Transverse colon (tissue), 4 donors: ENCODE measurements around the gene SYNE2. TPM values are rescaled to one million over a fixed set of nuclear protein-coding genes. Genes with fewer than 3 reads are reported as not detected.

Experiments used
- DNase-seq: peaks from one replicate; pipeline ENCODE4 v3.0.0-alpha.2; 2019
- H3K27ac ChIP-seq, 4 donors: fragments of 200-600 bp; sonication (generic); 2 replicates each; pipeline ENCODE4 v1.5.1; 2016 to 2018; ENCODE audit warnings: inconsistent platforms in 4 of 4
- H3K27me3 ChIP-seq: fragments of 200-600 bp; sonication (generic); 2 replicates; pipeline ENCODE4 v1.5.1; 2017; ENCODE audit warnings: inconsistent platforms
- H3K36me3 ChIP-seq, 4 donors: fragments of 200-600 bp; sonication (generic); 2 replicates each; pipeline ENCODE4 v1.5.1; 2017 to 2019; ENCODE audit warnings: inconsistent platforms in 4 of 4
- H3K4me1 ChIP-seq, 4 donors: fragments of 200-600 bp; sonication (generic); 2 replicates each; pipeline ENCODE4 v1.5.1; 2017 to 2020; ENCODE audit warnings: inconsistent platforms in 4 of 4
- H3K4me3 ChIP-seq, 4 donors: fragments of 200-600 bp; sonication (generic); 1 replicate in 1 of 4; 2 replicates in 3 of 4; pipeline versions ENCODE4 v1.5.1 to v1.6.1; 2017 to 2019; ENCODE audit warnings: inconsistent platforms in 4 of 4
- H3K9me3 ChIP-seq, 2 donors: fragments of 200-600 bp; sonication (generic); 2 replicates each; pipeline ENCODE4 v1.5.1; 2017 to 2019; ENCODE audit warnings: inconsistent platforms in 2 of 2
- EP300 ChIP-seq: sonication (generic); formaldehyde crosslinking; IDR thresholded peaks from one replicate; pipeline ENCODE4 v1.6.1; 2017; ENCODE audit warnings: antibody characterized with exemption, low read depth
- POLR2A ChIP-seq: fragments of 450-650 bp; IDR thresholded peaks from one replicate; pipeline ENCODE4 v1.6.1; 2016; ENCODE audit warnings: antibody characterized with exemption, mild to moderate bottlenecking, moderate library complexity
- POLR2AphosphoS5 ChIP-seq, 3 donors: sonication (generic); formaldehyde crosslinking; IDR thresholded peaks; one replicate each; pipeline ENCODE4 v1.6.1; 2016; ENCODE audit warnings: antibody characterized with exemption in 3 of 3
- WGBS, 2 donors: methylation state at CpG; one replicate each; pipeline ENCODE4 v1.1.5; 2018; ENCODE audit warnings: low coverage in 1 of 2; 5-methylcytosine and 5-hydroxymethylcytosine counted together
- in situ Hi-C, 4 donors: fragments of 200-750 bp; cut with MboI; loops; one replicate each; pipeline versions ENCODE4 v1.15.0 to v1.15.1; 2017; ENCODE audit warnings: low sequenced_read_pairs in 3 of 4, low pct_ligation_motif_present in 1 of 4, low pct_unique_long_range_greater_than_20kb in 1 of 4
- intact Hi-C: fragments of 100-400 bp; cut with DNase I; formaldehyde crosslinking; loops from one replicate; pipeline ENCODE4 v1.15.1; 2023; ENCODE audit warnings: low total_unique reads
- total RNA-seq, 4 donors: library from RNA; depleted of rRNA; stranded (reverse); fragments of >200 nt; gene quantifications; one replicate each; pipeline ENCODE4 v1.1.0, GENCODE V29; 2016
- TF ChIP-seq, protein P1 (sequence below), 5 experiments: fragments of 200-600 bp in 3 of 5; fragments of 450-650 bp in 2 of 5; sonication (generic) in 3 of 5; IDR thresholded peaks; 1 replicate in 2 of 5; 2 replicates in 3 of 5; pipeline ENCODE4 v1.5.1; 2016 to 2017; ENCODE audit warnings: antibody characterized with exemption in 5 of 5, inconsistent platforms in 3 of 5, mild to moderate bottlenecking in 2 of 5, moderate library complexity in 1 of 5

Gene SYNE2
- total RNA-seq, 4 donors from 2014 or later: 242 to 491 (median 304) TPM

- intact Hi-C loops: no loop called here
- TF ChIP-seq POLR2AphosphoS5 (IDR thresholded peaks at IDR 0.05) (no peak), EP300 (no peak), POLR2A (no peak)
- TF ChIP-seq, protein P1, sequence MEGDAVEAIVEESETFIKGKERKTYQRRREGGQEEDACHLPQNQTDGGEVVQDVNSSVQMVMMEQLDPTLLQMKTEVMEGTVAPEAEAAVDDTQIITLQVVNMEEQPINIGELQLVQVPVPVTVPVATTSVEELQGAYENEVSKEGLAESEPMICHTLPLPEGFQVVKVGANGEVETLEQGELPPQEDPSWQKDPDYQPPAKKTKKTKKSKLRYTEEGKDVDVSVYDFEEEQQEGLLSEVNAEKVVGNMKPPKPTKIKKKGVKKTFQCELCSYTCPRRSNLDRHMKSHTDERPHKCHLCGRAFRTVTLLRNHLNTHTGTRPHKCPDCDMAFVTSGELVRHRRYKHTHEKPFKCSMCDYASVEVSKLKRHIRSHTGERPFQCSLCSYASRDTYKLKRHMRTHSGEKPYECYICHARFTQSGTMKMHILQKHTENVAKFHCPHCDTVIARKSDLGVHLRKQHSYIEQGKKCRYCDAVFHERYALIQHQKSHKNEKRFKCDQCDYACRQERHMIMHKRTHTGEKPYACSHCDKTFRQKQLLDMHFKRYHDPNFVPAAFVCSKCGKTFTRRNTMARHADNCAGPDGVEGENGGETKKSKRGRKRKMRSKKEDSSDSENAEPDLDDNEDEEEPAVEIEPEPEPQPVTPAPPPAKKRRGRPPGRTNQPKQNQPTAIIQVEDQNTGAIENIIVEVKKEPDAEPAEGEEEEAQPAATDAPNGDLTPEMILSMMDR (IDR thresholded peaks at IDR 0.05): no peak
- in situ Hi-C loops: no loop called here
- Histone ChIP-seq H3K4me1 (peaks cover 0 to 24% (median 6%) of the 10 kb centered on the region in 4 donors), H3K9me3 (no peaks in the 10 kb centered on the region), H3K4me3 (no peak overlapping the region), H3K36me3 (peaks cover 0 to 3% (median 0%) of the 10 kb centered on the region in 4 donors), H3K27me3 (no peaks in the 10 kb centered on the region), H3K27ac (no peak overlapping the region)
- 74 to 78% methylated on average over 1 to 2 of the region's 2 CpGs for WGBS, 2 donors
- DNase-seq: no peak
Observed at GRCh38 chr14:64089920-64090319, 237.1 kb downstream of the SYNE2 start.

DNA sequence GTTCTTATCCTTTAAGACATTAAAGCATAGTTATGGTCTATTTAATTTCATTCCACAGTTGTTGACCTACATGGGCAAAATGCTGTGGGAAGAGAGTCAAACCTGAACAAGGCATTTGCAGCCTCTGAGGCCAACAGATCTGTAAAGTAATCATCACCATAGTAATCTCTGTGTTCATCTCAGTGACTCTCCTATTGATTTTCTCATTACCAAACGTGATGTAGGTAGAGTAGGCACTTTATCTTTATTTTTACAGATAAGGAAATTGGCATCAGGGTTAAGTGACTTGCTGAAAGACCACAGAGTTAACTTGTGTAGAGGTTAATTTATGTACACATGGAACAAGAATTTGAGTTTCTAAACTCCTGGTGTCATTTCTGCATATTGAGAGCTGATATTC is 238.4 kb downstream of the SYNE2 start:
- 54 to 57% methylated on average over 1 of the region's 1 CpG for WGBS, 2 donors

DNA sequence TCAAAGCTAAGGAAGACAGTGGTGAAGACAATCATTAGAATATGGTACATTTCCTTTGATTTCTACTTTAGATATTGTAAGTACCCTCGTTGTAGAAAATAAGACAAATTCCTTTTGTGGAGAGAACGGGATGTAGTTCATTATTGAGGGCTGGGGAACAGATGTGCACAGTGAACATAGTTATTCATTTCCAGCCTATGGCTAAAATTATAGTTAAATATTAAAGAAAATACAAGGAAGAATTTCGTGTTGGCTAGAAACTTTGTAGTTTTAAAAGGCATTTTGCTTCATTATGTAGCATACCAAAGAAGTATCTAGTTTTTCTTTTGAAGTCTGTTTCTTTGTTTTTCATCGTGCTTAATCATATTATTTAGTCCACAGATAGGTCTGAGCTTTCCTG is 239.5 kb downstream of the SYNE2 start:
- peak overlapping the region; percentile 53 to 73 (median 58) for H3K27ac ChIP-seq
- peaks cover 0 to 36% (median 9%) of the 10 kb centered on the region in 4 donors for H3K4me1 ChIP-seq
- no peaks in the 10 kb centered on the region for H3K27me3 ChIP-seq
- intact Hi-C loops (no loop called here), in situ Hi-C loops (no loop called here)
- WGBS, 2 donors: 53 to 59% methylated on average over 4 of the region's 4 CpGs
- H3K36me3 ChIP-seq: peaks cover 0 to 3% (median 0%) of the 10 kb centered on the region in 4 donors
- H3K4me3 ChIP-seq: no peak overlapping the region
- H3K9me3 ChIP-seq: no peaks in the 10 kb centered on the region
- TF ChIP-seq, protein P1 (IDR thresholded peaks at IDR 0.05): no peak
- TF ChIP-seq POLR2A (no peak), EP300 (no peak), POLR2AphosphoS5 (IDR thresholded peaks at IDR 0.05) (no peak)
- DNase-seq: no peak

More for the DNA sequence above, 238.4 kb downstream of the SYNE2 start:
- Histone ChIP-seq H3K9me3 (no peaks in the 10 kb centered on the region), H3K27ac (peak overlapping the region in 1 of 4 donors; percentile 73), H3K4me1 (peaks cover 0 to 25% (median 6%) of the 10 kb centered on the region in 4 donors), H3K36me3 (peaks cover 0 to 3% (median 0%) of the 10 kb centered on the region in 4 donors), H3K4me3 (no peak overlapping the region), H3K27me3 (no peaks in the 10 kb centered on the region)
- TF ChIP-seq, protein P1 (IDR thresholded peaks at IDR 0.05): no peak
- DNase-seq: no peak
- intact Hi-C loops: no loop called here
- in situ Hi-C loops: no loop called here

DNA sequence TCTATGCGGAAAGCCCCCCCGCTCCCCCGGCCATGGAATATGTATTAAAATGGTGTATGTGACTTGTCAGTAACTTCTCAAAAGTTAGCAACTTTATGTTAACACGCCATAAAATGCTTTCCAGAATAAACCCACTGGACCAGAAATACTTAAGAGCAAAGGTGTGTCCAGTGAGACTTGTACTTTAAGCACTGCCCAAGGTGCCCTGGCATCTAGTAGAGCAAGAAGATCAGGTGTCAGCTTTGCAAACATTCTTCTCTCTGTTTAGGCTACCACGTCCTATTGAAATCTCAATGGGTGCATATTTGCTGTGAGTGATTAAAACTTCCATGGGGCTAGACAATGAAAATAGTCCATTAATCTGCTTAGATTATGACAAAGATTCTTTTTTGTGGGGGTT is 240.1 kb downstream of the SYNE2 start:
- no peaks in the 10 kb centered on the region for H3K36me3 ChIP-seq
- TF ChIP-seq EP300: no peak
- TF ChIP-seq, protein P1 (IDR thresholded peaks at IDR 0.05): no peak
- no peaks in the 10 kb centered on the region for H3K27me3 ChIP-seq
- intact Hi-C loops (no loop called here), in situ Hi-C loops (no loop called here)
- no peaks in the 10 kb centered on the region for H3K9me3 ChIP-seq
- H3K27ac ChIP-seq: peak overlapping the region; percentile 53 to 73 (median 58)
- H3K4me1 ChIP-seq: peaks cover under 1 to 42% (median 14%) of the 10 kb centered on the region in 4 donors
- WGBS, 2 donors: 48 to 78% methylated on average over 2 to 5 of the region's 5 CpGs
- DNase-seq: no peak
- no peak overlapping the region for H3K4me3 ChIP-seq
